Fibroblast of the aortic adventitia (primary cell): ENCODE measurements around the gene JAZF1. TPM values are rescaled to one million over a fixed set of nuclear protein-coding genes. Genes with fewer than 3 reads are reported as not detected.

Source experiments
- DNase-seq: peaks from one replicate; pipeline ENCODE4 v3.0.0-alpha.2; 2010; ENCODE audit warnings: low read depth
- H3K4me3 ChIP-seq: 2 replicates; pipeline ENCODE4 v1.5.1; 2011; ENCODE audit warnings: low read depth, mild to moderate bottlenecking, control low read depth, low read length, moderate library complexity
- CTCF ChIP-seq: IDR thresholded peaks from 2 replicates; pipeline ENCODE4 v1.5.1; 2011; ENCODE audit warnings: mild to moderate bottlenecking, low read length, control low read depth, inconsistent platforms; ENCODE audit not compliant: insufficient read depth
- total RNA-seq: library from RNA; depleted of rRNA; stranded (reverse); fragments of >200 nt; gene quantifications from 2 replicates; pipeline ENCODE4 v1.2.3, GENCODE V29; 2012; ENCODE audit warnings: low replicate concordance

JAZF1 gene
- total RNA-seq, 1 donor, result 8.3 TPM

- no peak for TF ChIP-seq CTCF
- peak; percentile 70 for DNase-seq
- no peak overlapping the region for H3K4me3 ChIP-seq
Observed at GRCh38 chr7:28163949-28164348, 16.6 kb downstream of the JAZF1 start.

GRCh38 chr7:28161331-28161730, 19.3 kb downstream of the JAZF1 start:
- no peak for DNase-seq
- H3K4me3 ChIP-seq, result no peak overlapping the region
- TF ChIP-seq CTCF, result no peak

GRCh38 chr7:28160551-28160991, 20.0 kb downstream of the JAZF1 start:
- no peak for DNase-seq

GRCh38 chr7:28157831-28158416, 22.7 kb downstream of the JAZF1 start:
- DNase-seq, result peak; percentile 32
- H3K4me3 ChIP-seq, result no peak overlapping the region
- TF ChIP-seq CTCF, result no peak

More at GRCh38 chr7:28160551-28160991, 20.0 kb downstream of the JAZF1 start:
- TF ChIP-seq CTCF, result no peak
- H3K4me3 ChIP-seq, result no peak overlapping the region

GRCh38 chr7:28157076-28157745, 23.4 kb downstream of the JAZF1 start:
- DNase-seq, result no peak
- no peak for TF ChIP-seq CTCF
- no peak overlapping the region for H3K4me3 ChIP-seq

GRCh38 chr7:28156401-28156800, 24.2 kb downstream of the JAZF1 start:
- TF ChIP-seq CTCF, result no peak
- H3K4me3 ChIP-seq, result no peak overlapping the region
- DNase-seq, result no peak
